ENCODE measurements around the gene TMEM74B. TPM values are rescaled to one million over a fixed set of nuclear protein-coding genes. Genes with fewer than 3 reads are reported as not detected.

TMEM74B gene
- total and polyA plus RNA-seq, 10 of the 15 experiments (the other 5 are each of a cell fraction or from before 2014, with no cell fraction given): 0.07 TPM; not detected in 9

GRCh38 chr20:1212607-1213396 is 28.0 kb upstream of the TMEM74B start (continued):
- TF ChIP-seq, protein P1, sequence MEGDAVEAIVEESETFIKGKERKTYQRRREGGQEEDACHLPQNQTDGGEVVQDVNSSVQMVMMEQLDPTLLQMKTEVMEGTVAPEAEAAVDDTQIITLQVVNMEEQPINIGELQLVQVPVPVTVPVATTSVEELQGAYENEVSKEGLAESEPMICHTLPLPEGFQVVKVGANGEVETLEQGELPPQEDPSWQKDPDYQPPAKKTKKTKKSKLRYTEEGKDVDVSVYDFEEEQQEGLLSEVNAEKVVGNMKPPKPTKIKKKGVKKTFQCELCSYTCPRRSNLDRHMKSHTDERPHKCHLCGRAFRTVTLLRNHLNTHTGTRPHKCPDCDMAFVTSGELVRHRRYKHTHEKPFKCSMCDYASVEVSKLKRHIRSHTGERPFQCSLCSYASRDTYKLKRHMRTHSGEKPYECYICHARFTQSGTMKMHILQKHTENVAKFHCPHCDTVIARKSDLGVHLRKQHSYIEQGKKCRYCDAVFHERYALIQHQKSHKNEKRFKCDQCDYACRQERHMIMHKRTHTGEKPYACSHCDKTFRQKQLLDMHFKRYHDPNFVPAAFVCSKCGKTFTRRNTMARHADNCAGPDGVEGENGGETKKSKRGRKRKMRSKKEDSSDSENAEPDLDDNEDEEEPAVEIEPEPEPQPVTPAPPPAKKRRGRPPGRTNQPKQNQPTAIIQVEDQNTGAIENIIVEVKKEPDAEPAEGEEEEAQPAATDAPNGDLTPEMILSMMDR (IDR thresholded peaks at IDR 0.05 in 2 of 3, conservative IDR thresholded peaks at IDR 0.05 in 1 of 3; ENCODE audit: control insufficient read depth in 2 of 3, extremely low read depth in 1 of 3, insufficient read depth in 1 of 3, low read depth in 3 of 3, low read length in 3 of 3): peak; percentile 76 to 89 (median 87)
- no peak for TF ChIP-seq YBX1 (IDR thresholded peaks at IDR 0.05)
- no peak for TF ChIP-seq MLLT1 (IDR thresholded peaks at IDR 0.05)
- TF ChIP-seq ZNF384 (IDR thresholded peaks at IDR 0.05; ENCODE audit: borderline replicate concordance, low read depth, low read length): no peak
- no peak for TF ChIP-seq TAF1 (IDR thresholded peaks at IDR 0.05; ENCODE audit: borderline replicate concordance, low read depth, low read length)
- TF ChIP-seq ESRRA (IDR thresholded peaks at IDR 0.05; ENCODE audit: low read length): no peak
- 0 out of 4 replicates have a peak, but pooled peaks of 1 of the 2 experiments have one; percentile 17 for TF ChIP-seq BHLHE40 (IDR thresholded peaks at IDR 0.05; ENCODE audit: borderline replicate concordance in 1 of 2, low read depth in 2 of 2, low read length in 1 of 2)

All from GM12878 (cell line).